IMR-90 (cell line): ENCODE results near the gene TANGO6. TPM values are rescaled to one million over a fixed set of nuclear protein-coding genes. Genes with fewer than 3 reads are reported as not detected.

Experiments used
- ATAC-seq: fragments of 200-7000 bp; cut with Tn5 transposase; 2 replicates; pipeline ENCODE4 v1.9.1; 2020; ENCODE audit warnings: low read depth, mild to moderate bottlenecking, moderate library complexity
- BruUV-seq: library from RNA; stranded (reverse); fragments of 400-500 nt; replicated peaks from 2 replicates; lab custom pipeline; 2021; lab: Mats Ljungman, UMichigan
- CTCF ChIA-PET: fragments of 300-600 bp; formaldehyde crosslinking; extraction: SDS; loops from one replicate; lab custom pipeline; 2021; ENCODE audit warnings: antibody characterized with exemption; lab: Yijun Ruan, JAX
- POLR2A ChIA-PET: fragments of 300-600 bp; sonication (Branson Sonifier 250); formaldehyde crosslinking; loops from one replicate; lab custom pipeline; 2022; ENCODE audit warnings: antibody characterized with exemption; ENCODE audit not compliant: unreplicated experiment; lab: Charles Lee
- DNase-seq: peaks from one replicate; pipeline ENCODE4 v3.0.0; 2013
- H2AFZ ChIP-seq: replicated peaks from 2 replicates; pipeline ENCODE3; 2013; ENCODE audit warnings: low read length, mild to moderate bottlenecking; ENCODE audit not compliant: poor library complexity
- H2AK5ac ChIP-seq: 2 replicates; pipeline ENCODE4 v1.6.1; 2013; ENCODE audit warnings: low read depth, low read length, inconsistent platforms
- H2AK9ac ChIP-seq: replicated peaks from 2 replicates; pipeline ENCODE3; 2013; ENCODE audit warnings: mild to moderate bottlenecking, low read depth, low read length, moderate library complexity; ENCODE audit not compliant: poor library complexity
- H2BK120ac ChIP-seq: 2 replicates; pipeline ENCODE4 v1.6.1; 2013; ENCODE audit warnings: low read depth, low read length, inconsistent platforms
- H2BK15ac ChIP-seq: 3 replicates; pipeline ENCODE4 v1.6.1; 2013; ENCODE audit warnings: low read depth, low read length, inconsistent platforms
- H2BK20ac ChIP-seq: 2 replicates; pipeline ENCODE4 v1.6.1; 2013; ENCODE audit warnings: low read depth, mild to moderate bottlenecking, inconsistent platforms, low read length, moderate library complexity
- H2BK5ac ChIP-seq: 2 replicates; pipeline ENCODE4 v1.6.1; 2013; ENCODE audit warnings: mild to moderate bottlenecking, low read depth, low read length, inconsistent platforms; ENCODE audit not compliant: poor library complexity, severe bottlenecking
- H3K14ac ChIP-seq: replicated peaks from 2 replicates; pipeline ENCODE4 v1.6.1; 2013; ENCODE audit warnings: low read depth, low read length, inconsistent platforms
- H3K18ac ChIP-seq: 2 replicates; pipeline ENCODE4 v1.6.1; 2013; ENCODE audit warnings: low read depth, low read length, control low read depth
- H3K23ac ChIP-seq: 2 replicates; pipeline ENCODE4 v1.6.1; 2013; ENCODE audit warnings: low read depth, low read length, inconsistent platforms
- H3K27ac ChIP-seq: 2 replicates; pipeline ENCODE4 v1.5.1; 2013; ENCODE audit warnings: mild to moderate bottlenecking, control low read depth, low read length; ENCODE audit not compliant: insufficient read depth
- H3K27me3 ChIP-seq: 2 replicates; pipeline ENCODE4 v1.6.1; 2013; ENCODE audit warnings: low read length; ENCODE audit not compliant: control insufficient read depth, insufficient read depth
- H3K36me3 ChIP-seq: 2 replicates; pipeline ENCODE4 v1.6.1; 2013; ENCODE audit warnings: low read length, mixed read lengths; ENCODE audit not compliant: control insufficient read depth, insufficient read depth
- H3K4ac ChIP-seq: 2 replicates; pipeline ENCODE4 v1.6.1; 2013; ENCODE audit warnings: low read depth, low read length, inconsistent platforms
- H3K4me1 ChIP-seq: 2 replicates; pipeline ENCODE4 v1.6.1; 2013; ENCODE audit warnings: low read length, mixed read lengths; ENCODE audit not compliant: control insufficient read depth, insufficient read depth
- H3K4me2 ChIP-seq: 2 replicates; pipeline ENCODE4 v1.6.1; 2013; ENCODE audit warnings: low read depth, mild to moderate bottlenecking, control low read depth, low read length, moderate library complexity
- H3K4me3 ChIP-seq: 2 replicates; pipeline ENCODE4 v1.5.1; 2013; ENCODE audit warnings: low read depth, mild to moderate bottlenecking, control low read depth, low read length, moderate library complexity; ENCODE audit not compliant: insufficient read depth
- H3K56ac ChIP-seq: 2 replicates; pipeline ENCODE4 v1.6.1; 2013; ENCODE audit warnings: low read length, inconsistent platforms; ENCODE audit not compliant: insufficient read depth; ENCODE audit errors: extremely low read depth
- H3K79me1 ChIP-seq, 2 experiments: 2 replicates each; pipeline ENCODE4 v1.6.1; 2013; ENCODE audit warnings: low read length in 2 of 2, inconsistent platforms in 1 of 2, low read depth in 1 of 2
- H3K9ac ChIP-seq: 2 replicates; pipeline ENCODE4 v1.6.1; 2013; ENCODE audit warnings: low read depth, low read length, control low read depth
- H3K9me1 ChIP-seq: 2 replicates; pipeline ENCODE4 v1.6.1; 2013; ENCODE audit warnings: low read length, inconsistent platforms; ENCODE audit not compliant: insufficient read depth
- H3K9me3 ChIP-seq: 2 replicates; pipeline ENCODE4 v1.6.1; 2013; ENCODE audit warnings: low read length; ENCODE audit not compliant: control insufficient read depth, insufficient read depth
- H4K20me1 ChIP-seq: 2 replicates; pipeline ENCODE4 v1.6.1; 2013; ENCODE audit warnings: low read length, inconsistent platforms; ENCODE audit not compliant: insufficient read depth
- H4K5ac ChIP-seq: 2 replicates; pipeline ENCODE4 v1.6.1; 2013; ENCODE audit warnings: mild to moderate bottlenecking, low read depth, low read length, control low read depth
- H4K8ac ChIP-seq, 2 experiments: 2 replicates each; pipeline ENCODE4 v1.6.1; 2013; ENCODE audit warnings: low read depth in 2 of 2, low read length in 2 of 2, control low read depth in 1 of 2, inconsistent platforms in 1 of 2
- H4K91ac ChIP-seq: 2 replicates; pipeline ENCODE4 v1.6.1; 2013; ENCODE audit warnings: low read depth, low read length, inconsistent platforms; ENCODE audit not compliant: insufficient read depth
- BHLHE40 ChIP-seq: fragments of 150-350 bp; IDR thresholded peaks from 2 replicates; pipeline ENCODE4 v1.6.1; 2016; ENCODE audit warnings: mild to moderate bottlenecking, low read depth, low read length
- CEBPB ChIP-seq: IDR thresholded peaks from 2 replicates; pipeline ENCODE4 v1.6.1; 2012; ENCODE audit warnings: low read depth, low read length, improper control_type of control experiment
- CHD1 ChIP-seq: IDR thresholded peaks from 2 replicates; pipeline ENCODE4 v1.6.1; 2012; ENCODE audit warnings: low read depth, low read length, improper control_type of control experiment
- CTCF ChIP-seq: conservative IDR thresholded peaks from 2 replicates; pipeline ENCODE4 v1.5.1; 2012; ENCODE audit warnings: mild to moderate bottlenecking, low read depth, low read length, improper control_type of control experiment
- MAFK ChIP-seq: IDR thresholded peaks from 2 replicates; pipeline ENCODE4 v1.6.1; 2012; ENCODE audit warnings: low read depth, low read length, improper control_type of control experiment
- MAZ ChIP-seq: IDR thresholded peaks from 2 replicates; pipeline ENCODE4 v1.6.1; 2012; ENCODE audit warnings: low read depth, mild to moderate bottlenecking, low read length, improper control_type of control experiment, moderate library complexity, borderline replicate concordance
- POLR2A ChIP-seq: IDR thresholded peaks from 2 replicates; pipeline ENCODE4 v1.6.1; 2012; ENCODE audit warnings: mild to moderate bottlenecking, low read depth, low read length
- RAD21 ChIP-seq: IDR thresholded peaks from 2 replicates; pipeline ENCODE4 v1.6.1; 2012; ENCODE audit warnings: low read length, improper control_type of control experiment
- SMC3 ChIP-seq: fragments of 150-350 bp; IDR thresholded peaks from 2 replicates; pipeline ENCODE4 v1.6.1; 2016; ENCODE audit warnings: low read depth, mild to moderate bottlenecking, antibody characterized with exemption, low read length, moderate library complexity
- USF2 ChIP-seq: fragments of 150-350 bp; IDR thresholded peaks from 2 replicates; pipeline ENCODE4 v1.6.1; 2017; ENCODE audit warnings: mild to moderate bottlenecking, antibody characterized with exemption, low read length, low read depth
- WGBS, 2 experiments: methylation state at CpG; one replicate each; pipeline versions ENCODE4 v1.1.5 to v1.1.7; 2013; ENCODE audit warnings: missing lambda C conversion rate in 2 of 2; ENCODE audit not compliant: insufficient read length in 1 of 2; ENCODE audit errors: extremely low coverage in 2 of 2; 5-methylcytosine and 5-hydroxymethylcytosine counted together
- dilution Hi-C: fragments of 300-500 bp; cut with HindIII; formaldehyde crosslinking; loops from one replicate; pipeline ENCODE4 v1.14.3; 2018; ENCODE audit warnings: low sequenced_read_pairs; ENCODE audit not compliant: unreplicated experiment
- in situ Hi-C: fragments of 300-500 bp; cut with MboI; formaldehyde crosslinking; loops from 3 replicates; pipeline ENCODE4 v1.14.3; 2019; ENCODE audit warnings: low sequenced_read_pairs, inconsistent platforms, mixed read lengths
- intact Hi-C: fragments of 100-400 bp; cut with micrococcal nuclease; formaldehyde crosslinking; loops from 2 replicates; pipeline ENCODE4 v1.10.0; 2022
- polyA plus RNA-seq, 3 experiments: library from polyadenylated mRNA; depleted of rRNA; stranded (reverse); fragments of >200 nt; gene quantifications; 2 replicates each; pipeline ENCODE4 v1.2.3, GENCODE V29; 2012; ENCODE audit warnings: low replicate concordance in 1 of 3
- total RNA-seq: library from RNA; depleted of rRNA; stranded (reverse); fragments of >200 nt; gene quantifications from 2 replicates; pipeline ENCODE4 v1.2.3, GENCODE V29; 2012

Gene TANGO6
- total and polyA plus RNA-seq, 2 of the 4 experiments (the other 2 are of a cell fraction): 6.7 to 22.4 TPM

GRCh38 chr16:68931196-68931595 lies 87.9 kb downstream of the TANGO6 start:
- peaks cover 4% of the 10 kb centered on the region for H3K9me1 ChIP-seq
- H3K14ac ChIP-seq: no peak overlapping the region
- H2AK9ac ChIP-seq: no peak overlapping the region
- H3K4me3 ChIP-seq: no peak overlapping the region
- H3K18ac ChIP-seq: no peak overlapping the region
- TF ChIP-seq MAFK (no peak), RAD21 (no peak), CHD1 (no peak), SMC3 (no peak), POLR2A (no peak), CTCF (no peak), USF2 (no peak), CEBPB (no peak), MAZ (no peak), BHLHE40 (no peak)
- DNase-seq (no peak), ATAC-seq (no peak)
- no peak overlapping the region for H2BK5ac ChIP-seq
- ChIA-PET CTCF (interaction anchor here (0.6 to 1.2 kb wide), 2 partner anchors 20 to 42 kb away, joined by 3 to 4 read pairs; no protein-coding TSS in a partner anchor), POLR2A (no interaction called here)
- intact Hi-C loops: no loop called here
- H3K23ac ChIP-seq: no peak overlapping the region
- WGBS, 2 experiments: no CpG with 5 or more reads among the region's 3 CpGs
- H3K4me2 ChIP-seq: no peak overlapping the region
- H2AK5ac ChIP-seq: no peak overlapping the region
- no peak overlapping the region for H4K8ac ChIP-seq
- H3K9me3 ChIP-seq: no peaks in the 10 kb centered on the region
- H3K4me1 ChIP-seq: no peaks in the 10 kb centered on the region; the same call in 1 of the 2 replicates
- dilution Hi-C loops: no loop called here
- no peaks in the 10 kb centered on the region for H4K20me1 ChIP-seq
- peaks cover 12% of the 10 kb centered on the region for H3K36me3 ChIP-seq
- no peak overlapping the region for H4K5ac ChIP-seq
- no peak overlapping the region for H2AFZ ChIP-seq
- BruUV-seq: no TSS peak
- H2BK120ac ChIP-seq: no peak overlapping the region
- H3K79me1 ChIP-seq: no peaks in the 10 kb centered on the region; a peak in 1 of 4 replicates
- H2BK15ac ChIP-seq: no peak overlapping the region
- no peak overlapping the region for H3K56ac ChIP-seq
- no peak overlapping the region for H4K91ac ChIP-seq
- no peak overlapping the region for H3K27ac ChIP-seq
- H3K27me3 ChIP-seq: no peaks in the 10 kb centered on the region
- no peak overlapping the region for H3K9ac ChIP-seq
- no peak overlapping the region for H3K4ac ChIP-seq
- H2BK20ac ChIP-seq: no peak overlapping the region
- in situ Hi-C loops: no loop called here
